Smooth muscle cell (in vitro differentiated cells): Measurements from ENCODE around the gene NEK4. TPM values are rescaled to one million over a fixed set of nuclear protein-coding genes. Genes with fewer than 3 reads are reported as not detected.
A peak's percentile ranks its signal among the peaks of the same experiment; 100 is the strongest.
"Not testable (repeated sequence)": the region's sequence is repeated elsewhere in the genome, so short reads cannot be mapped to it uniquely, and the experiment has no call there.

Experiments used
- DNase-seq: peaks from one replicate; lab custom pipeline; 2025; ENCODE audit not compliant: unreplicated experiment; lab: John Stamatoyannopoulos, UW
- H2AFZ ChIP-seq: fragments of 200-600 bp; sonication (generic); 2 replicates; pipeline ENCODE4 v1.6.0; 2016; ENCODE audit warnings: antibody characterized with exemption, low read depth, mild to moderate bottlenecking
- H3F3A ChIP-seq: fragments of 200-600 bp; sonication (generic); 2 replicates; pipeline ENCODE4 v1.6.0; 2017; ENCODE audit warnings: antibody characterized with exemption, low read depth
- H3K27ac ChIP-seq: fragments of 200-600 bp; sonication (generic); 2 replicates; pipeline ENCODE4 v1.5.1; 2016; ENCODE audit warnings: low read depth, mild to moderate bottlenecking
- H3K27me3 ChIP-seq: fragments of 200-600 bp; sonication (generic); 2 replicates; pipeline ENCODE4 v1.6.1; 2016; ENCODE audit warnings: low read depth, mild to moderate bottlenecking
- H3K36me3 ChIP-seq: fragments of 200-600 bp; sonication (generic); 2 replicates; pipeline ENCODE4 v1.5.1; 2016; ENCODE audit warnings: low read depth
- H3K4me1 ChIP-seq: fragments of 200-600 bp; sonication (generic); 2 replicates; pipeline ENCODE4 v1.5.1; 2016; ENCODE audit warnings: low read depth
- H3K4me2 ChIP-seq: fragments of 200-600 bp; sonication (generic); 2 replicates; pipeline ENCODE4 v1.6.0; 2016; ENCODE audit warnings: mild to moderate bottlenecking
- H3K4me3 ChIP-seq: fragments of 200-600 bp; sonication (generic); 2 replicates; pipeline ENCODE4 v1.5.1; 2016; ENCODE audit warnings: mild to moderate bottlenecking
- H3K79me2 ChIP-seq: fragments of 200-600 bp; sonication (generic); 2 replicates; pipeline ENCODE4 v1.6.0; 2016; ENCODE audit warnings: low read depth, mild to moderate bottlenecking
- H3K9ac ChIP-seq: fragments of 200-600 bp; sonication (generic); 2 replicates; pipeline ENCODE4 v1.6.0; 2016; ENCODE audit warnings: low read depth
- H3K9me3 ChIP-seq: fragments of 200-600 bp; sonication (generic); replicated peaks from 2 replicates; pipeline ENCODE4 v1.5.1; 2016; ENCODE audit warnings: low read depth
- H4K20me1 ChIP-seq: fragments of 200-600 bp; sonication (generic); 2 replicates; pipeline ENCODE4 v1.6.0; 2016; ENCODE audit warnings: low read depth
- CTCF ChIP-seq: fragments of 200-600 bp; sonication (generic); IDR thresholded peaks from 2 replicates; pipeline ENCODE4 v1.5.1; 2017; ENCODE audit warnings: borderline replicate concordance, mild to moderate bottlenecking, antibody characterized with exemption; ENCODE audit not compliant: insufficient read depth, poor library complexity, severe bottlenecking
- WGBS: methylation state at CpG from one replicate; pipeline ENCODE4 v1.1.7; 2016; ENCODE audit warnings: low lambda C conversion rate; 5-methylcytosine and 5-hydroxymethylcytosine counted together
- polyA plus RNA-seq: library from polyadenylated mRNA; unstranded; fragments of >200 nt; fragmentation: Nextera tagmentation; extraction: Ambion mirVana; gene quantifications from 2 replicates; pipeline ENCODE4 v1.2.1, GENCODE V29; 2016
- total RNA-seq: library from RNA; depleted of rRNA; stranded (reverse); fragments of >200 nt; gene quantifications from 2 replicates; pipeline ENCODE4 v1.2.3, GENCODE V29; 2014

Gene NEK4
- total and polyA plus RNA-seq, 2 experiments from 2014 or later = 8.6 to 11.0 TPM

GRCh38 chr3:52679199-52679538, 91.6 kb downstream of the NEK4 start:
- 94% methylated on average over 3 of the region's 3 CpGs for WGBS
- Histone ChIP-seq H3K9me3 (no peaks in the 10 kb centered on the region), H3K4me3 (no peak overlapping the region), H3K4me1 (peaks cover under 1% of the 10 kb centered on the region), H3K27ac (no peak overlapping the region), H2AFZ (no peak overlapping the region), H3F3A (no peaks in the 10 kb centered on the region), H3K79me2 (peaks cover 67% of the 10 kb centered on the region), H3K36me3 (peaks cover 24% of the 10 kb centered on the region), H3K4me2 (no peak overlapping the region), H3K9ac (no peak overlapping the region), H3K27me3 (no peaks in the 10 kb centered on the region), H4K20me1 (peaks cover 22% of the 10 kb centered on the region)
- TF ChIP-seq CTCF = no peak
- no peak for DNase-seq

GRCh38 chr3:52678265-52679198, 92.2 kb downstream of the NEK4 start:
- 99% methylated on average over 6 of the region's 6 CpGs for WGBS

GRCh38 chr3:52676201-52676600, 94.5 kb downstream of the NEK4 start:
- H3K36me3 ChIP-seq = peaks cover 24% of the 10 kb centered on the region
- H2AFZ ChIP-seq, H3K9ac ChIP-seq, H3K4me2 ChIP-seq, H3K9me3 ChIP-seq, H4K20me1 ChIP-seq, H3F3A ChIP-seq, DNase-seq, H3K4me3 ChIP-seq, H3K27me3 ChIP-seq, H3K4me1 ChIP-seq, H3K27ac ChIP-seq: not testable (repeated sequence)
- H3K79me2 ChIP-seq = peaks cover 39% of the 10 kb centered on the region
- WGBS = 79% methylated on average over 3 of the region's 3 CpGs

More at GRCh38 chr3:52678265-52679198, 92.2 kb downstream of the NEK4 start:
- Histone ChIP-seq H4K20me1 (peaks cover 22% of the 10 kb centered on the region), H3K36me3 (peaks cover 24% of the 10 kb centered on the region), H3K79me2 (peaks cover 61% of the 10 kb centered on the region), H3K4me3 (no peak overlapping the region), H3F3A (no peaks in the 10 kb centered on the region), H3K4me1 (no peaks in the 10 kb centered on the region), H3K27ac (no peak overlapping the region), H3K9me3 (no peaks in the 10 kb centered on the region), H3K9ac (no peak overlapping the region), H2AFZ (no peak overlapping the region), H3K27me3 (no peaks in the 10 kb centered on the region), H3K4me2 (no peak overlapping the region)
- no peak for DNase-seq
- no peak for TF ChIP-seq CTCF

GRCh38 chr3:52671676-52672075, 99.1 kb downstream of the NEK4 start:
- no peak for TF ChIP-seq CTCF
- Histone ChIP-seq H3K9ac (peak overlapping the region; percentile 83), H3K27me3 (no peaks in the 10 kb centered on the region), H3K36me3 (peaks cover 5% of the 10 kb centered on the region), H3K9me3 (no peaks in the 10 kb centered on the region), H4K20me1 (no peaks in the 10 kb centered on the region), H3K4me1 (peaks cover 9% of the 10 kb centered on the region), H2AFZ (no peak overlapping the region), H3K79me2 (peaks cover 23% of the 10 kb centered on the region), H3K4me3 (no peak overlapping the region), H3K4me2 (peak overlapping the region; percentile 65), H3K27ac (peak overlapping the region; percentile 96), H3F3A (peaks cover 22% of the 10 kb centered on the region)
- DNase-seq = no peak
- WGBS = 67% methylated on average over 1 of the region's 1 CpG
